ENCODE measurements around the gene GRK5.

- TF ChIP-seq CTCF (IDR thresholded peaks at IDR 0.05), result no peak
- no peak for TF ChIP-seq POLR2A (IDR thresholded peaks at IDR 0.05)
These were observed 99.6 kb downstream of the GRK5 start for GRCh38 chr10:119306986-119307392.

All from thyroid gland (tissue), 4 donors.